GM12864 (cell line): Measurements from ENCODE around the gene SYT8.

Experiments used
- DNase-seq: peaks from one replicate; pipeline ENCODE4 v3.0.0-alpha.2; 2011; ENCODE audit warnings: low read depth
- H3K4me3 ChIP-seq: 2 replicates; pipeline ENCODE4 v1.5.1; 2011; ENCODE audit warnings: mild to moderate bottlenecking, low read depth, low read length, control low read depth
- CTCF ChIP-seq: IDR thresholded peaks from 2 replicates; pipeline ENCODE4 v1.5.1; 2011; ENCODE audit warnings: low read depth, mild to moderate bottlenecking, moderate library complexity, low read length, control low read depth, inconsistent platforms; ENCODE audit errors: missing control alignments

Gene SYT8

GRCh38 chr11:1834062-1834610 lies 654 bp upstream of the SYT8 start:
- no peak overlapping the region for H3K4me3 ChIP-seq
- no peak for TF ChIP-seq CTCF
- DNase-seq, result no peak

DNA sequence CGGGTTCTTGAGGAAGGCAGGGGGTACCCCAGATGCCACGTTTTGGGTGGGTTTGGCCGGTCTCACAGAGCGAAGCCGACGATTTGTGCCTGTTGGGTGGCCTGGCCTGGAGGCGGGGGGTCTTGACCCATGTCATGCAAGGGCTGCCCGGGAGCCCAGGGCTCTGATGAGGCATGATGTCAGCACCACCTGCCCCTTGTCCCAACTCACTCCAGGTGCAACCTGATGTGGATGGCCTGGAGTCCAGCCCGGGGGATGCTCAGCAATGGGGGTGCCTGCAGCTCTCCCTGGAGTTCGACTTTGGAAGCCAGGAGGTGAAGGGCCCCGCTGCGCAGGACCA lies 851 bp downstream of the SYT8 start:
- TF ChIP-seq CTCF, result no peak
- no peak for DNase-seq
- no peak overlapping the region for H3K4me3 ChIP-seq

GRCh38 chr11:1836011-1836945 lies 1.5 kb downstream of the SYT8 start:
- TF ChIP-seq CTCF, result no peak
- no peak for DNase-seq
- no peak overlapping the region for H3K4me3 ChIP-seq

DNA sequence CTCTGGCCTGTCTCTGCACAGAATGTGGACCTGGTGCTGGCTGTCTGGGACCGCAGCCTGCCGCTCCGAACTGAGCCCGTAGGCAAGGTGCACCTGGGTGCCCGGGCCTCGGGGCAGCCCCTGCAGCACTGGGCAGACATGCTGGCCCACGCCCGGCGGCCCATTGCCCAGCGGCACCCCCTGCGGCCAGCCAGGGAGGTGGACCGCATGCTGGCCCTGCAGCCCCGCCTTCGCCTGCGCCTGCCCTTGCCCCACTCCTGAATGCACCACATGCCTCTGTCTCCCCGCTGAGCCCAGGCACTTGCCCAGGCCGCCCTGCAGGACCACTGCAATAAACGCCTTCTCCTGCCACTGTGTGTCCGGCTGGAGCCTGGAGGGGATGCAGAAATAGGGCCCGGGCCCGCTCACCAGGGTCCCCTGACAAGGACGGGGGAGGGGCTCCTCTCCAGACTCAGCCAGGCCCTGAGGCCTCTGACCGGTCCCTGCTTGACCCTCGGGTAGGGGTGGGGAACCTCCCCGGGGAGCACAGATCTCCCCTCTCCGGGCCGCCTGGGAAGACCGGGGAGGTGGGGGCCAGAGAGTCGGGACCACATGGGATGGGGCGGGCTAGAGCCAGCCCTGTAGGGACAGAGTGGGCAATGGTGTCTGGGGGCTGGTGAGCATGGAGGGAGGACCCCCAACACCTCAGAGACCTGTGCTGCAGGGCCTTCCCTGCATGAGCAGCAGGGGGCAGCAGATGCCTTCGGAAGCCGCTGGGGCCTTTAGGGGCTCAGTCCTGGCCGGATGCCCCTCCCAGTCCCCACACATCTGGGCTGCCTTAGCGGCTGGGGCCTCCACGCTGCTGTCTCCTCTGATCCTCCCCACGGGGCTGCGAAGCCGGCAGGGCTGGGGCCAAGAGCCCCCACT lies 2.6 kb downstream of the SYT8 start:
- peak; percentile 39 for DNase-seq
- peak; percentile 97 for TF ChIP-seq CTCF
- H3K4me3 ChIP-seq, result no peak overlapping the region

- no peak overlapping the region for H3K4me3 ChIP-seq
- no peak for DNase-seq
- TF ChIP-seq CTCF, result no peak
Observed at GRCh38 chr11:1838077-1838425, 3.3 kb downstream of the SYT8 start.

DNA sequence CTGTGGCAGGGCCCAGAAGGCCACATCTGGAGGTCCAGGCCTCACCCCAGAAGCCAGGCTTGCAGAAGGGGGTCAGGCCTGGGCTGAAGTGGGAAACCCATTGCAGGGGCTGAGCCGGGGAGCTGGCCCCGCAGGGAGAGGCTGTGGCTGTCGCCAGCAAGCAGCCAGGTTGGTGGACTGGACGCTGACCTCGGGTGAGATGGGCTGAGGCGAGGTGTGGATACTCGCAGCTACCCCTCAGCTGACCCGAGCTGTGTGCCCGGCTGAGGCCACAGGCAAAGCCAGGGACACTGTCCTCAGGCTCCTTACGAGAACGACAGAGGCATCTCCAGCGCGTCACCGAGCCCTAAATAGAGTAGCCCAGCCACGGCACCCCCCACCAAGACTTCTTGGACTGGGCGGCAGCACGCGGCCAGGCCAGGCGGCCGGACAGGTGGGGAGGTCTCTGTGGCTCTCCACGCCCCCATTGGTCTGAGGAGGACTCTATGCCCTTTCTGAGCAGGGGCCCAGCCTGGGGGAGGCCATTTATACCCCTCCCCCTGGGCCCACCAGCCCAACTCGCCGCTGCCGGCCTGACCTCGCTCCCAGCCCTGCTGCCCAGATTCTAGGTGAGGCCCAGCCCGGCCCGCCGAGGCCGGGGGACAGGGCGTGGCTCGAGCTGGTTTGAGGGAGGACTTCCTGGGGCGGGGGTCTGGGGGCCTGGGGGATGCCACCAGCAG lies 3.8 kb downstream of the SYT8 start, which contains the start of gene TNNI2:
TSS of gene TNNI2 (plus strand) at position 556 of the 719 bp plus-strand sequence. CDS start 716 bp downstream, outside the sequence.
- H3K4me3 ChIP-seq, result no peak within 1 kb of the TSS
- DNase-seq, result no peak
- no peak for TF ChIP-seq CTCF
